Hepatocyte (in vitro differentiated cells): ENCODE results near the gene LUC7L.

Experiments
- CTCF ChIP-seq: fragments of 200-600 bp; sonication (generic); IDR thresholded peaks from 2 replicates; pipeline ENCODE4 v1.5.1; 2016; ENCODE audit warnings: antibody characterized with exemption, mild to moderate bottlenecking; ENCODE audit not compliant: poor library complexity
- EZH2phosphoT487 ChIP-seq: fragments of 200-600 bp; sonication (generic); IDR thresholded peaks from one replicate; pipeline ENCODE4 v1.6.1; 2018; ENCODE audit warnings: antibody characterized with exemption, mild to moderate bottlenecking, low read depth, moderate library complexity; ENCODE audit not compliant: unreplicated experiment, severe bottlenecking

- no peak for TF ChIP-seq CTCF
- TF ChIP-seq EZH2phosphoT487: no peak
Measured at GRCh38 chr16:259814-260253, 30.6 kb upstream of the LUC7L start.
